GM12872 (cell line): ENCODE measurements around the gene JAML.

Source experiments
- CTCF ChIP-seq: IDR thresholded peaks from 3 replicates; pipeline ENCODE4 v1.5.1; 2011; ENCODE audit warnings: low read depth, mild to moderate bottlenecking, low read length, moderate library complexity; ENCODE audit not compliant: insufficient read depth

JAML gene

GRCh38 chr11:118214210-118214914 lies 10.4 kb downstream of the JAML start:
- no peak for TF ChIP-seq CTCF

- TF ChIP-seq CTCF = no peak
Measured at GRCh38 chr11:118213781-118214180, 11.0 kb downstream of the JAML start.

- TF ChIP-seq CTCF = no peak
Measured at GRCh38 chr11:118213201-118213600, 11.6 kb downstream of the JAML start.

GRCh38 chr11:118212781-118213191 lies 12.0 kb downstream of the JAML start:
- no peak for TF ChIP-seq CTCF

GRCh38 chr11:118212131-118212725 lies 12.6 kb downstream of the JAML start:
- no peak for TF ChIP-seq CTCF

- no peak for TF ChIP-seq CTCF
Measured at GRCh38 chr11:118211006-118211405, 13.8 kb downstream of the JAML start.

GRCh38 chr11:118210323-118210722 lies 14.5 kb downstream of the JAML start:
- no peak for TF ChIP-seq CTCF
